ENCODE measurements around the gene RNF31. TPM values are rescaled to one million over a fixed set of nuclear protein-coding genes. Genes with fewer than 3 reads are reported as not detected.

Gene RNF31
- total and polyA plus RNA-seq, 2 of the 13 experiments (the other 11 are each of a cell fraction or from before 2014, with no cell fraction given), result 48.2 to 86.8 TPM

- TF ChIP-seq ARNTL (CRISPR knock-in tag; IDR thresholded peaks at IDR 0.05) (0 out of 2 replicates have a peak, but pooled peaks have one; percentile 41), ZBTB7A (CRISPR knock-in tag; IDR thresholded peaks at IDR 0.05) (no peak), ZNF639 (CRISPR knock-in tag; conservative IDR thresholded peaks at IDR 0.05) (no peak), RNF2 (conservative IDR thresholded peaks at IDR 0.05; ENCODE audit: low read depth) (no peak), RARA (CRISPR knock-in tag; IDR thresholded peaks at IDR 0.05) (peak; percentile 35; the same call in 1 of the 2 replicates), SKI (IDR thresholded peaks at IDR 0.05; ENCODE audit: partially characterized antibody) (no peak), TBX2 (CRISPR knock-in tag; IDR thresholded peaks at IDR 0.05; ENCODE audit: borderline replicate concordance) (0 out of 2 replicates have a peak, but pooled peaks have one; percentile 17), KLF6 (CRISPR knock-in tag; IDR thresholded peaks at IDR 0.05) (no peak), CHD4 (IDR thresholded peaks at IDR 0.05; ENCODE audit: borderline replicate concordance, low read length) (no peak), ZNF331 (CRISPR knock-in tag; IDR thresholded peaks at IDR 0.05) (no peak; the same call in 1 of the 2 replicates), CC2D1A (CRISPR knock-in tag; IDR thresholded peaks at IDR 0.05) (no peak), MBNL3 (CRISPR knock-in tag; conservative IDR thresholded peaks at IDR 0.05) (no peak), ZKSCAN8 (CRISPR knock-in tag; IDR thresholded peaks at IDR 0.05; ENCODE audit: borderline replicate concordance) (no peak), YY1 (IDR thresholded peaks at IDR 0.05; ENCODE audit: insufficient read depth, insufficient replicate concordance, low read depth, low read length) (no peak), ZFP36 (IDR thresholded peaks at IDR 0.05; ENCODE audit: borderline replicate concordance, low read depth, low read length, partially characterized antibody) (no peak), ZNF296 (CRISPR knock-in tag; conservative IDR thresholded peaks at IDR 0.05) (no peak), MAF1 (CRISPR knock-in tag; IDR thresholded peaks at IDR 0.05; ENCODE audit: borderline replicate concordance) (no peak), HNF4A (CRISPR knock-in tag; IDR thresholded peaks at IDR 0.05) (peak; percentile 28; the same call in 1 of the 2 replicates), SMAD1 (CRISPR knock-in tag; IDR thresholded peaks at IDR 0.05; ENCODE audit: borderline replicate concordance, low read depth) (no peak)
- TF ChIP-seq, protein P1, sequence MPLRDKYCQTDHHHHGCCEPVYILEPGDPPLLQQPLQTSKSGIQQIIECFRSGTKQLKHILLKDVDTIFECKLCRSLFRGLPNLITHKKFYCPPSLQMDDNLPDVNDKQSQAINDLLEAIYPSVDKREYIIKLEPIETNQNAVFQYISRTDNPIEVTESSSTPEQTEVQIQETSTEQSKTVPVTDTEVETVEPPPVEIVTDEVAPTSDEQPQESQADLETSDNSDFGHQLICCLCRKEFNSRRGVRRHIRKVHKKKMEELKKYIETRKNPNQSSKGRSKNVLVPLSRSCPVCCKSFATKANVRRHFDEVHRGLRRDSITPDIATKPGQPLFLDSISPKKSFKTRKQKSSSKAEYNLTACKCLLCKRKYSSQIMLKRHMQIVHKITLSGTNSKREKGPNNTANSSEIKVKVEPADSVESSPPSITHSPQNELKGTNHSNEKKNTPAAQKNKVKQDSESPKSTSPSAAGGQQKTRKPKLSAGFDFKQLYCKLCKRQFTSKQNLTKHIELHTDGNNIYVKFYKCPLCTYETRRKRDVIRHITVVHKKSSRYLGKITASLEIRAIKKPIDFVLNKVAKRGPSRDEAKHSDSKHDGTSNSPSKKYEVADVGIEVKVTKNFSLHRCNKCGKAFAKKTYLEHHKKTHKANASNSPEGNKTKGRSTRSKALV (CRISPR knock-in tag; IDR thresholded peaks at IDR 0.05), result no peak
- TF ChIP-seq, protein P2, sequence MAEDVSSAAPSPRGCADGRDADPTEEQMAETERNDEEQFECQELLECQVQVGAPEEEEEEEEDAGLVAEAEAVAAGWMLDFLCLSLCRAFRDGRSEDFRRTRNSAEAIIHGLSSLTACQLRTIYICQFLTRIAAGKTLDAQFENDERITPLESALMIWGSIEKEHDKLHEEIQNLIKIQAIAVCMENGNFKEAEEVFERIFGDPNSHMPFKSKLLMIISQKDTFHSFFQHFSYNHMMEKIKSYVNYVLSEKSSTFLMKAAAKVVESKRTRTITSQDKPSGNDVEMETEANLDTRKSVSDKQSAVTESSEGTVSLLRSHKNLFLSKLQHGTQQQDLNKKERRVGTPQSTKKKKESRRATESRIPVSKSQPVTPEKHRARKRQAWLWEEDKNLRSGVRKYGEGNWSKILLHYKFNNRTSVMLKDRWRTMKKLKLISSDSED (CRISPR knock-in tag; IDR thresholded peaks at IDR 0.05), result no peak
- TF ChIP-seq, protein P3, sequence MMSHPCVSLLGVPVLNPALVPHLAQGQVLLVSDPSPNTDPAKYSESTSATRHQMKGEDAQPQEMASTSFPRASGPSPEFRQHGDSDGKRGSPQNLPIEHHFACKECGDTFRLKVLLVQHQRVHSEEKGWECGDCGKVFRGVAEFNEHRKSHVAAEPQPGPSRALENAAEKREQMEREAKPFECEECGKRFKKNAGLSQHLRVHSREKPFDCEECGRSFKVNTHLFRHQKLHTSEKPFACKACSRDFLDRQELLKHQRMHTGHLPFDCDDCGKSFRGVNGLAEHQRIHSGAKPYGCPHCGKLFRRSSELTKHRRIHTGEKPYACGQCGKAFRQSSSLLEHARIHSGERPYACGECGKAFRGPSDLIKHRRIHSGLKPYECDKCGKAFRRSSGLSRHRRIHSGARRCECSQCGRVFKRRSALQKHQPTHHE (CRISPR knock-in tag; IDR thresholded peaks at IDR 0.05; ENCODE audit: borderline replicate concordance), result no peak
- TF ChIP-seq, protein P4, sequence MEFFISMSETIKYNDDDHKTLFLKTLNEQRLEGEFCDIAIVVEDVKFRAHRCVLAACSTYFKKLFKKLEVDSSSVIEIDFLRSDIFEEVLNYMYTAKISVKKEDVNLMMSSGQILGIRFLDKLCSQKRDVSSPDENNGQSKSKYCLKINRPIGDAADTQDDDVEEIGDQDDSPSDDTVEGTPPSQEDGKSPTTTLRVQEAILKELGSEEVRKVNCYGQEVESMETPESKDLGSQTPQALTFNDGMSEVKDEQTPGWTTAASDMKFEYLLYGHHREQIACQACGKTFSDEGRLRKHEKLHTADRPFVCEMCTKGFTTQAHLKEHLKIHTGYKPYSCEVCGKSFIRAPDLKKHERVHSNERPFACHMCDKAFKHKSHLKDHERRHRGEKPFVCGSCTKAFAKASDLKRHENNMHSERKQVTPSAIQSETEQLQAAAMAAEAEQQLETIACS (CRISPR knock-in tag; IDR thresholded peaks at IDR 0.05), result no peak
These were observed 8.7 kb upstream of the RNF31 start (continued) for GRCh38 chr14:24138396-24139271.

All from HepG2 (cell line).